ENCODE results near the gene ARHGEF37.

ARHGEF37 gene

DNA sequence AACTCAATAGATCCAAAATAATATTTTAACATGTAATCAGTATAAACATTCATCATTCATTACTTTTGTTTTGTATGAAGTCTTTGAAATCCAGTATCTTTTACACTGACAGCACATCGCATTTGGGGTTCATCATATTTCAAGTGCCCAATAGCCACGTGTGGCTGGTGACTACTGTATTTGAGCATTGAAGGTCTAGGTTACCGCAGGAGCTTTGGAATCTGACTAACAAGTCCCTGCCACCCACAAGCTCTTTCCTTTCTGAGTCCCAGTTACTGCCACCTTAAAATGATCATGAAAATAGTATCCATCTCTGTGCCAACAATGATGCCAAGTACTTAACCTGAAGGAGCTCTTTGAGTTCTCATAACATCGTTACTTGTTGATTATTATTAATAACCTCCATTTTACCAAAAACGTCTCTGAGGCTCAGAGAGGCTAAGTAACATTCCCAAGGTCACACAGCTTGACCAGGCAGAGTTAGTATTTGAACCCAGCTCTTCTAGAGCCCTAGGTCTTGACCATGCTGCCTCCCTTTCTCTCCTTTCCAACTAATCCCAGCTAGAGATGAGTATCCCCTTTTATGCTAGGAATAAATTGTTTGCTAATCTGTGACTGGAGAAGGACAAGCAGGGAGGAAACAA, 24.2 kb downstream of the ARHGEF37 start:
- DNase-seq = no peak

GRCh38 chr5:149605998-149606724, 24.9 kb downstream of the ARHGEF37 start:
- DNase-seq = no peak

GRCh38 chr5:149608936-149609545, 27.7 kb downstream of the ARHGEF37 start:
- no peak for DNase-seq

GRCh38 chr5:149609640-149610219, 28.4 kb downstream of the ARHGEF37 start:
- DNase-seq = no peak

DNA sequence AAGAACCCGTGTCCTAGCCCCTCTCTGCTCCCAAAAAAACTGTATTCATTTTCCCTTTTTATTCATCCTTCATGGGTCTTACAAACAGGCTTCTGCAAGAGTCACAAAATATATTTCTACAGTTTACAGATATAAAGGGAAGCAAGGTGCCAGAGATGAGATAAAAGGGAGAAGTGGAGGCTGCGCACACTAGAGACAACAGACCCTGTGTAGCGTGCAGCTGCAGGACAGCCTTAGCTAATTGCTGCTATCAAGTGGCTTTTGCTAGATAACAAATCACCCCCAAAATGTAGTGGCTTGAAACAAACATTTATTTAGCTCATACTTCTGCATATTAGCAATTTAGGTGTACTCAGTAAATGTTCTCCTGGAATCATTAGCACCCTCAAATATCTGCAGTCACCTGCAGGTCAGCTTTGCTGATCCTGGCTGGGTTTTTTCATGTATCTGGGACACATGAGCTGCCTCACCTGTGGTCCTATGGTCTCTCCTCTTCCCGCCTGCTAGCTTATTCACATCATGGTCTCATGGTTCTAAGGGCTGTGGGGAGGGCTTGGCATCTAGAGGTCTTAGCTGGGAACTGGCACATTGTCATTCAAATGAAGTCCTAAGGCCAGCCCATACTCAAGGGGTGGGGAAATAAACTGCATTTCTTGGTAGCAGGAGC, 29.4 kb downstream of the ARHGEF37 start:
- no peak for DNase-seq

DNA sequence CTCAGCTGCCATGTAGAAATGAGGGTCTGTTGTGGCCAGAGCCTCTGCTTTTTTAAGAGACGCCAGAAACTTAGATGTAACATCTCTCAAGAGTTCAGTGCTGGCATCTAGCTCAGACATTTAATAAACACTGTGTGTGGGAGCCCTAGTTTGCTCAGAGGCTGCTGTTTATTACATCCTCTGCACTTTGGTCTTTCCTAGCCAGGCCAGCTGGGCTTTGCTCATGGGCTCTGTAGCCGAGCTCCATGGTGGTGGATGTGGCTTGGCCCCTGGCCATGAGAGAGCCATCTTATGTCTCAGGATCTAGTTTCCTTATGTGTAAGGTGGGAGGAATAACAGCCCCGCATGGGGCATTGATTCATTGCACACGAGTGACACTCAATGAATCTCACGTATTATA, 30.0 kb downstream of the ARHGEF37 start:
- DNase-seq = no peak

DNA sequence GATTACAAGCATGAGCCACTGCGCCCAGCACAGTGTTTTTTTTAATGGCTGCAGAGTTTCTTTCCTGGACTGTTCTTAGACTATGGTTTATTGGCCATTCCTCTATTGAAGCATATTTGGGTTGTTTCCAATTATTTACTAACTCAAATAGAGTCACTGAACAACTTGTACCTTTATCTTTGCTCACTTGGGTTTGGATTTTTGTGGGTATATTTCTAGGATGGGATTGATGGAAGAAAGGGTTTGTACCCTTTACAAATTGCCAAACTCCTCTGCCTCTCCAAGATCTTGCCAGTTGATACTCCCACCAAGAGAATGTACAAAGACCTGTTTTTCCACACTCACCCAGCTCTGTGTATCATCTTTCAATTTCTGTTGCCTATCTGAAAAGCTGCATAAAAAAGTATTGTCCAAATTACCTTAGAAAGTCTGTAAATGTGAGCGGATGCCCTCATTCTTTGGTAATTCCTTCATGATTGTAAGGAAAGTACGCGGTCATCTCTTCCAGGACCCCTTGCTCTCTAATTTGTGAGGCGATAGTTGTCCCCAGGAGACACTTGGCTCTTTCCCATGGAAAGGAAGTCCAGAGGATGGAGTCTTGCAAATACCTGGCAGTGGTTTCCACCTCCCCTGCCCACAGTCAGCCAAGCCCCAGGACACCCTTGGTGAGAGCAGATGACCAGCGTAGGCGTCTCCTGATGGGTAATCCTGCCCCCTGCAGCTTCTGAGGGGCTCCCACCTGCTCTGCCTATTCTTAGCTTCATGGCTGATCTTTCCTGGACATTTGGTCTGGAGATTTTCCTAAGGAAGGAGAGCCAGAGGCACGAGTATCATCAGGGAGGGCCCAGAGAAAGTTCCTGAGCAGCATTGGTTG, 33.0 kb downstream of the ARHGEF37 start:
- DNase-seq = no peak

GRCh38 chr5:149615976-149616375, 34.7 kb downstream of the ARHGEF37 start:
- DNase-seq = no peak

- no peak for DNase-seq
These were observed 35.5 kb downstream of the ARHGEF37 start for GRCh38 chr5:149616727-149617285.

- DNase-seq = no peak
These were observed 36.5 kb downstream of the ARHGEF37 start for GRCh38 chr5:149617760-149618306.

DNA sequence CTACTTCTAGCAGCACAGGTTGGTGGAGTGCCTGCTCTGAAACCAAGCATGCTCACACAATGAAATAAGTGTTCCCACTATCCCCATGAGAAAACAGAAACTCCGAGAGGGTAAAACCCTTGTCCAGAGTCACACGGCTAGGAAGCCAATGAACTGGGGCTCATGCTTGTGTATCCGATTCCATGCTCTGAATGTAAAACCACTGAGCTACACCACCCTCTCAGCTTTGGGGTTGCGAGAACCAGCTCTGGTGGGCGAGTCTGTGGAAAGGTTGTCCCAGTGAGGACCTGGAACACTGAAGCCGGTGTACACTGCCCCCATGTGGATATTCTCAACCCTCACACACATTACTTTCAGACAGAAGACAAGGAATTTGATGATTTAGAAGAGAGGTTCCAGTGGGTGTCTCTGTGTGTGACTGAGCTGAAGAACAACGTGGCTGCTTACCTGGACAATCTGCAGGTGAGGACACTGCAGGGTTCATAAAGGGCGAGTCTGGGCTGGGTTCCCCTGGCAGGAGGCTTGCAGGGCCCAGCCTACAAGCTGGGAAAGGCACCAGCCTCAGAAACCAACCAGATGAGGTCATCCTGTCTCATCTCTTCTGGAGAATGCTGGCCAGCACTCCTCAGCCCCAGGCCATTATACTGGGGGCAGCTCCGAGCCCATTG, 37.4 kb downstream of the ARHGEF37 start:
- DNase-seq = no peak

- DNase-seq = no peak
These were observed 40.3 kb downstream of the ARHGEF37 start for GRCh38 chr5:149621415-149622098.

GRCh38 chr5:149622466-149622865, 41.2 kb downstream of the ARHGEF37 start:
- DNase-seq = no peak

DNA sequence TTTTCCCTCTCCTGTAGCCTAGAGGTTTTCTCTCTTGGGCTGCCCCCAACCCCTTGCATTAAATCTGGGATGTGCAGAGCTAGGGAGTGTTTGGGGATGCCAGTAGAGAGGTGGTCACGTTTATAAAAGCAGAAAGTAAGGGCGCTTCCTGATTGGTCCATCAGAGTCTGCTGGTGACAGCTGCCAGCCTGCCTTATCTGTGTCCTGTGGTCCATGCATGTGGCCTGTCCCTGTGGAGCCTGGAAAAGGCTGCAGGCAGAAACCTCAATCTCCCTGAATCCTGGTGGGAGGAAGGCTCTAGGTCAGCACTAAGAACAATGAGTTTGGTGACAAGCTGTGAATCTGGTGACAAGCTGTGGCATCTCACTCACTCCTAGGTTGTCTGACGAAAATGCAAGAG, 42.2 kb downstream of the ARHGEF37 start:
- no peak for DNase-seq

DNA sequence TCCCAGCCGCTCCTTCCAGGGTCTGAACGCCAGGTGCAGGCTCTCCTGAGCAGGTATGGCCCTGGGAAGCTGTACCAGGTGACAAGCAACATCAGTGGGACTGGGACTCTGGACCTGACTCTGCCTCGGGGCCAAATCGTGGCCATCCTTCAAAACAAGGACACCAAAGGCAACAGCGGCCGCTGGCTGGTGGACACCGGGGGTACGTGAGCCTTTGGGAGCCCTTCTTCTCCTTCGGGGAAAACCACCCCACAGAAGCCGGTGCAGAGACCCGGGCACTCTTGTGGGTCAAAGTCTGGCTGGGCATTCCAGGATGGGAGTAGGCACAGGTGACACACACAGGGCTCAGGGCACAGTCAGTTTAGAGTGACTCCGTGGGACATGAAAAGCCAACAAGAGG, 45.8 kb downstream of the ARHGEF37 start:
- DNase-seq = no peak

- DNase-seq = no peak
These were observed 46.9 kb downstream of the ARHGEF37 start for GRCh38 chr5:149628221-149628620.

GRCh38 chr5:149628846-149629388, 47.6 kb downstream of the ARHGEF37 start:
- no peak for DNase-seq

DNA sequence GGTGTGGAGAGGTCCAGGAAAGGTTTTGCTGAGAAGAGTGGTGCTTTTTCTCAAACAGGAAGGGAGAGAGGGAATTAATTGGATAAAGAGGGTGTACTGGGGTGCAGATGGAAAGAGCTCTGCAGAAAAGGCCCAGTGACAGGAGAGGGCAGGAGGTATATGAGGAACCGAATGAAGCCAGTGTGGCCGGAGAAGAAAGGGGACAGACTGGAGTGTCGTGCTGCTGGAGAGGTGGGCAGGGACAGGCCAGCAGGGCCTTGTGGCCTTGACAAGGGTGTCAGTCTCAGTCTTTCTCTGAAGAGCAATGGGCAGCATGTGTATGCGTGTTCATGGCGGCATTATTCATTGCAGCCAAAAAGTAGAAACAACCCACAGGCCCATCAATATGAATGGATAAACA, 48.1 kb downstream of the ARHGEF37 start:
- DNase-seq = no peak

DNA sequence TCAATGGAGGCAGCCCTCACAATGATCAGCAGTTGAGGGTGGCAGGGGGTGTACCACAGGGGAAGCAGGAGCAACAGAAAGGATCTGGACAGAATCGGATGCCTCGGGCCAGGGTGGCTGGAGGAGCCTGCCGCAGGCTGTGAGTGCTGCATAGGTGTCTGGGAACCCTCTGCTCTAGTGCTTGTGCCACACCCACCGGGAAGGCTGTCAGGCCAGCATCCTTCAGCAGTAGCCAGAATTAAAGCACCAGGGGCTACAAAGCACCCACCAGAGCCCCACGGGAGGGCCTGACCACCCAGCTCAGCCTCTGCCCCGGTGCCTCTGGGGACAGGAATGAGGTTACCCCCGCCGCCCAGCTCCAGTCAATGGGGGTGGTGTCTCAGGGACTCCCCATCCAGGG, 49.0 kb downstream of the ARHGEF37 start:
- DNase-seq = no peak

DNA sequence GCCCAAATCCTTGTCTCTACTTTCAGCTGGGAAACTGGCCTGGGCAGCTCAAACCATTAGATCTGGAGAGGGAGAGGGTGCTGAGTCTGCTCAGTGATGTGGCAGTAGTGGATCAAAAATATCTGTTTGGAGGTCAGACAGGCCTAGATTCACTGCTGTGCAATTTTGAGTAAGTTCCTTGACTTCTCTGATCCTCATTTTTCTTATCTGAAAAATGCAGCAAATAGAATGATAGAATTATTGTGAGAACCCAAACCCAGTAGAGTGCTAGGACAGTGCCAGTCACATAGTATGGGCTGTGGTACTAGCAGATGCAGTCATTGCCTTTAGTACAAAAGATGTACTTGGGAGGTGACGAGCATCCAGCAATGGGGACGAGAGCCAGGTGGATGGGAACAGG, 50.2 kb downstream of the ARHGEF37 start:
- no peak for DNase-seq
